H1 (cell line): ENCODE results near the gene TAS2R41. TPM values are rescaled to one million over a fixed set of nuclear protein-coding genes. Genes with fewer than 3 reads are reported as not detected.

Source experiments
- CTCF ChIA-PET: fragments of 300-600 bp; sonication (Branson Sonifier 250); formaldehyde crosslinking; loops from one replicate; lab custom pipeline; 2021; ENCODE audit not compliant: partially characterized antibody; lab: Charles Lee
- POLR2A ChIA-PET: fragments of 300-600 bp; sonication (Branson Sonifier 250); formaldehyde crosslinking; loops from one replicate; lab custom pipeline; 2021; ENCODE audit warnings: inconsistent platforms; ENCODE audit not compliant: partially characterized antibody; lab: Charles Lee
- DNase-seq, 2 experiments: peaks; one replicate each; pipeline versions ENCODE4 v3.0.0 to v3.0.0-alpha.2; 2010 to 2022; ENCODE audit warnings: low spot score in 2 of 2, low read depth in 1 of 2, mixed read lengths in 1 of 2
- FAIRE-seq: peaks from 2 replicates; lab custom pipeline; 2011; peaks lifted over from hg19 to GRCh38; lab: Jason Lieb, UNC
- H2AFZ ChIP-seq: 2 replicates; pipeline ENCODE4 v1.8.1; 2012; ENCODE audit warnings: low read length, inconsistent platforms
- H2AK5ac ChIP-seq: 2 replicates; pipeline ENCODE4 v1.6.1; 2013; ENCODE audit warnings: low read depth, low read length
- H2BK120ac ChIP-seq: replicated peaks from 2 replicates; pipeline ENCODE3; 2013; ENCODE audit warnings: low read depth, low read length, inconsistent platforms
- H2BK12ac ChIP-seq: 2 replicates; pipeline ENCODE4 v1.6.1; 2013; ENCODE audit warnings: low read depth, low read length
- H2BK15ac ChIP-seq: 2 replicates; pipeline ENCODE4 v1.6.1; 2013; ENCODE audit warnings: low read length
- H2BK20ac ChIP-seq: 2 replicates; pipeline ENCODE4 v1.6.1; 2013; ENCODE audit warnings: low read length
- H2BK5ac ChIP-seq: 2 replicates; pipeline ENCODE4 v1.6.1; 2013; ENCODE audit warnings: low read depth, low read length
- H3K14ac ChIP-seq: 2 replicates; pipeline ENCODE4 v1.6.1; 2013; ENCODE audit warnings: inconsistent platforms; ENCODE audit not compliant: insufficient read length
- H3K18ac ChIP-seq: 2 replicates; pipeline ENCODE4 v1.6.1; 2013; ENCODE audit warnings: low read length; ENCODE audit errors: extremely low read depth
- H3K23ac ChIP-seq: 2 replicates; pipeline ENCODE4 v1.6.1; 2013; ENCODE audit warnings: inconsistent platforms; ENCODE audit not compliant: insufficient read length
- H3K23me2 ChIP-seq: 2 replicates; pipeline ENCODE4 v1.6.1; 2013; ENCODE audit warnings: low read depth, low read length
- H3K27ac ChIP-seq: 2 replicates; pipeline ENCODE4 v1.6.1; 2011; ENCODE audit warnings: low read depth, low read length, inconsistent platforms
- H3K27me3 ChIP-seq, 4 experiments: replicated peaks in 1 of 4; 1 replicate in 1 of 4; 2 replicates in 3 of 4; pipeline versions ENCODE4 v1.6.1 to v1.8.1; 2011 to 2013; ENCODE audit warnings: low read length in 3 of 4, mild to moderate bottlenecking in 3 of 4, inconsistent platforms in 2 of 4, mixed read lengths in 2 of 4, moderate library complexity in 1 of 4; ENCODE audit not compliant: control insufficient read depth in 3 of 4, insufficient read depth in 3 of 4; ENCODE audit errors: extremely low read depth in 1 of 4
- H3K36me3 ChIP-seq, 4 experiments: 2 replicates each; pipeline versions ENCODE4 v1.6.1 to v1.8.1; 2011 to 2013; ENCODE audit warnings: mild to moderate bottlenecking in 4 of 4, low read length in 3 of 4, moderate library complexity in 2 of 4, control low read depth in 1 of 4, inconsistent platforms in 1 of 4; ENCODE audit not compliant: insufficient read depth in 4 of 4, control insufficient read depth in 2 of 4
- H3K4ac ChIP-seq: replicated peaks from 2 replicates; pipeline ENCODE3; 2013; ENCODE audit warnings: low read length, low read depth, mixed read lengths, inconsistent platforms; ENCODE audit not compliant: insufficient read length
- H3K4me1 ChIP-seq, 4 experiments: replicated peaks in 1 of 4; 1 replicate in 1 of 4; 2 replicates in 3 of 4; pipeline versions ENCODE4 v1.6.1 to v1.8.1; 2011 to 2013; ENCODE audit warnings: low read length in 3 of 4, inconsistent platforms in 2 of 4, mixed read lengths in 1 of 4; ENCODE audit not compliant: insufficient read depth in 4 of 4, control insufficient read depth in 3 of 4
- H3K4me2 ChIP-seq, 2 experiments: 2 replicates each; pipeline versions ENCODE4 v1.6.1 to v1.8.1; 2011 to 2013; ENCODE audit warnings: low read depth in 2 of 2, low read length in 2 of 2, control low read depth in 1 of 2, inconsistent platforms in 1 of 2, mild to moderate bottlenecking in 1 of 2; ENCODE audit not compliant: insufficient read depth in 1 of 2
- H3K4me3 ChIP-seq, 4 experiments: fragments of 200-600, 300-600 bp in 1 of 4; sonication (generic), shearing (Covaris generic), sonication (Bioruptor Twin) in 1 of 4; 2 replicates each; pipeline versions ENCODE4 v1.5.1 to v1.8.1; 2011 to 2016; ENCODE audit warnings: low read length in 4 of 4, low read depth in 3 of 4, control low read depth in 2 of 4, inconsistent platforms in 2 of 4, mild to moderate bottlenecking in 2 of 4, mixed read lengths in 1 of 4, moderate library complexity in 1 of 4; ENCODE audit not compliant: insufficient read depth in 2 of 4; ENCODE audit errors: extremely low read depth in 1 of 4
- H3K56ac ChIP-seq: replicated peaks from 2 replicates; pipeline ENCODE3; 2013; ENCODE audit warnings: low read depth, mild to moderate bottlenecking, mixed read lengths, low read length, inconsistent platforms; ENCODE audit not compliant: insufficient read length
- H3K79me1 ChIP-seq: 2 replicates; pipeline ENCODE4 v1.6.1; 2013; ENCODE audit warnings: low read depth, low read length, control low read depth
- H3K79me2 ChIP-seq, 2 experiments: 2 replicates each; pipeline versions ENCODE4 v1.6.1 to v1.8.1; 2012 to 2013; ENCODE audit warnings: low read length in 2 of 2, mild to moderate bottlenecking in 2 of 2, inconsistent platforms in 1 of 2; ENCODE audit not compliant: insufficient read depth in 2 of 2, control insufficient read depth in 1 of 2
- H3K9ac ChIP-seq, 4 experiments: replicated peaks in 1 of 4; 1 replicate in 1 of 4; 2 replicates in 3 of 4; pipeline versions ENCODE4 v1.6.1 to v1.8.1; 2011 to 2013; ENCODE audit warnings: low read depth in 3 of 4, low read length in 3 of 4, control low read depth in 2 of 4, mild to moderate bottlenecking in 2 of 4, moderate library complexity in 2 of 4, inconsistent platforms in 1 of 4; ENCODE audit errors: extremely low read depth in 1 of 4
- H3K9me3 ChIP-seq, 2 experiments: 2 replicates each; pipeline versions ENCODE4 v1.6.1 to v1.8.1; 2012 to 2013; ENCODE audit warnings: mild to moderate bottlenecking in 2 of 2, moderate library complexity in 2 of 2, control low read depth in 1 of 2, inconsistent platforms in 1 of 2, low read depth in 1 of 2, low read length in 1 of 2, mixed read lengths in 1 of 2; ENCODE audit not compliant: insufficient read depth in 2 of 2
- H4K20me1 ChIP-seq, 2 experiments: replicated peaks in 1 of 2; 2 replicates each; pipeline versions ENCODE3 to v1.8.1; 2011 to 2013; ENCODE audit warnings: inconsistent platforms in 2 of 2, low read length in 2 of 2, mild to moderate bottlenecking in 1 of 2; ENCODE audit not compliant: insufficient read depth in 2 of 2, control insufficient read depth in 1 of 2
- H4K5ac ChIP-seq: 2 replicates; pipeline ENCODE4 v1.6.1; 2013; ENCODE audit warnings: low read length, low read depth, mixed read lengths, inconsistent platforms; ENCODE audit not compliant: insufficient read length
- H4K8ac ChIP-seq: 2 replicates; pipeline ENCODE4 v1.8.0; 2013; ENCODE audit warnings: mild to moderate bottlenecking, moderate library complexity, low read length, inconsistent platforms; ENCODE audit not compliant: insufficient read depth; ENCODE audit errors: extremely low read depth
- H4K91ac ChIP-seq: replicated peaks from 2 replicates; pipeline ENCODE3; 2013; ENCODE audit warnings: low read length, mixed read lengths, inconsistent platforms; ENCODE audit not compliant: insufficient read length
- CBX5 ChIP-seq: fragments of 300-800, 300-1000 bp; sonication (generic); IDR thresholded peaks from 2 replicates; pipeline ENCODE4 v1.7.1; 2016; ENCODE audit warnings: antibody characterized with exemption, low read length, low read depth
- CHD1 ChIP-seq: IDR thresholded peaks from 2 replicates; pipeline ENCODE4 v1.6.1; 2012; ENCODE audit warnings: low read depth, low read length, improper control_type of control experiment
- CHD2 ChIP-seq: IDR thresholded peaks from 2 replicates; pipeline ENCODE4 v1.6.1; 2012; ENCODE audit warnings: low read length, improper control_type of control experiment
- CREB1 ChIP-seq: IDR thresholded peaks from 2 replicates; pipeline ENCODE4 v1.6.1; 2012; ENCODE audit warnings: inconsistent platforms
- KDM5A ChIP-seq: fragments of 200-600 bp; IDR thresholded peaks from 2 replicates; pipeline ENCODE4 v1.7.1; 2012; ENCODE audit warnings: mild to moderate bottlenecking, low read length, inconsistent platforms, mixed read lengths
- MAFK ChIP-seq: IDR thresholded peaks from 2 replicates; pipeline ENCODE4 v1.6.1; 2012; ENCODE audit warnings: low read depth, mild to moderate bottlenecking, improper control_type of control experiment, low read length
- NRF1 ChIP-seq: IDR thresholded peaks from 2 replicates; pipeline ENCODE4 v1.6.1; 2011; ENCODE audit warnings: mild to moderate bottlenecking, low read depth, low read length, improper control_type of control experiment
- PHF8 ChIP-seq: fragments of 200-600 bp; sonication (generic); conservative IDR thresholded peaks from 2 replicates; pipeline ENCODE4 v1.7.1; 2012; ENCODE audit warnings: low read depth, mild to moderate bottlenecking, inconsistent platforms, low read length, moderate library complexity
- RXRA ChIP-seq: IDR thresholded peaks from 2 replicates; pipeline ENCODE4 v1.6.1; 2011; ENCODE audit warnings: low read depth, mild to moderate bottlenecking, low read length, moderate library complexity; ENCODE audit not compliant: insufficient read depth
- SAP30 ChIP-seq: fragments of 300-600 bp; sonication (generic); IDR thresholded peaks from 2 replicates; pipeline ENCODE4 v1.7.1; 2012; ENCODE audit warnings: low read length, moderate library complexity, mild to moderate bottlenecking, inconsistent platforms; ENCODE audit not compliant: insufficient read depth, insufficient replicate concordance
- SIX5 ChIP-seq: IDR thresholded peaks from 2 replicates; pipeline ENCODE4 v1.6.1; 2011; ENCODE audit warnings: mild to moderate bottlenecking, low read depth, low read length
- SUZ12 ChIP-seq: fragments of 200-600 bp; sonication (generic); IDR thresholded peaks from 2 replicates; pipeline ENCODE4 v1.6.1; 2012; ENCODE audit warnings: mild to moderate bottlenecking, inconsistent platforms, low read length, moderate library complexity, mixed read lengths
- TAF7 ChIP-seq: optimal IDR thresholded peaks from 2 replicates; pipeline ENCODE3; 2011; ENCODE audit warnings: low read depth, mild to moderate bottlenecking, inconsistent platforms, low read length, moderate library complexity, borderline replicate concordance
- TBP ChIP-seq: IDR thresholded peaks from 2 replicates; pipeline ENCODE4 v1.6.1; 2011; ENCODE audit warnings: low read depth, low read length, improper control_type of control experiment
- TCF12 ChIP-seq: IDR thresholded peaks from 2 replicates; pipeline ENCODE4 v1.6.1; 2011; ENCODE audit warnings: low read depth, mild to moderate bottlenecking, low read length
- WGBS, 2 experiments: shearing (Covaris generic) in 1 of 2; methylation state at CpG; one replicate each; pipeline versions ENCODE4 v1.1.6 to v1.1.7; 2013 to 2015; ENCODE audit warnings: low lambda C conversion rate in 2 of 2, mixed read lengths in 2 of 2, inconsistent platforms in 1 of 2, low coverage in 1 of 2, missing lambda C conversion rate in 1 of 2; ENCODE audit not compliant: insufficient replicate concordance in 2 of 2, insufficient coverage in 1 of 2, insufficient read length in 1 of 2; ENCODE audit errors: extremely low coverage in 1 of 2, missing lambda C conversion rate in 1 of 2; 5-methylcytosine and 5-hydroxymethylcytosine counted together
- polyA plus RNA-seq, 7 experiments: library from polyadenylated mRNA; depleted of rRNA in 3 of 7; stranded (reverse) in 5 of 7; unstranded in 2 of 7; fragments of >200 nt in 5 of 7; fragments of 200-250 nt in 2 of 7; gene quantifications; 1 replicate in 5 of 7; 2 replicates in 1 of 7; 4 replicates in 1 of 7; pipeline versions ENCODE4 v1.2.1 to v1.2.3, GENCODE V29; 2011 to 2013; ENCODE audit warnings: missing spikeins in 2 of 7, mixed read lengths in 2 of 7
- total RNA-seq: library from RNA; stranded (reverse); fragmentation: NEBNext Ultra II Directional; extraction: Animal tissue kit (Norgen Biotek cat#: 25700); gene quantifications from 2 replicates; pipeline ENCODE4 v1.2.1, GENCODE V29; 2021

TAS2R41 gene
- total and polyA plus RNA-seq, 2 of the 8 experiments (the other 6 are each of a cell fraction or from before 2014, with no cell fraction given): 0.12 TPM; not detected in 1

GRCh38 chr7:143518521-143518920 is 40.8 kb downstream of the TAS2R41 start:
- H3K36me3 ChIP-seq: no peaks in the 10 kb centered on the region
- H3K56ac ChIP-seq: no peak overlapping the region
- no peak overlapping the region for H3K18ac ChIP-seq
- 62% methylated on average over 4 of the region's 4 CpGs; no CpG with 5 or more reads in 1 of the 2 experiments for WGBS, 2 experiments
- H3K4me1 ChIP-seq: peaks cover 2 to 13% (median 4%) of the 10 kb centered on the region in 4 experiments; a peak in 3 of 7 replicates
- TF ChIP-seq CBX5: no peak
- TF ChIP-seq CHD2: no peak
- TF ChIP-seq SAP30: no peak
- TF ChIP-seq SUZ12: no peak
- no peak for TF ChIP-seq KDM5A
- no peak for TF ChIP-seq CREB1
- TF ChIP-seq TAF7: no peak
- no peak for TF ChIP-seq NRF1
- TF ChIP-seq SIX5: no peak
- no peak for TF ChIP-seq MAFK
- no peak for TF ChIP-seq CHD1
- TF ChIP-seq TCF12: no peak
- no peak for TF ChIP-seq RXRA
- no peak for TF ChIP-seq TBP
- no peak for TF ChIP-seq PHF8
- ChIA-PET POLR2A (no interaction called here), CTCF (interaction anchor here (1.1 to 1.4 kb wide), 6 partner anchors 12 to 278 kb away, joined by 3 to 4 read pairs (median 3); no protein-coding TSS in a partner anchor)
- H2AK5ac ChIP-seq: no peak overlapping the region
- no peak overlapping the region for H3K4ac ChIP-seq
- H2AFZ ChIP-seq: no peak overlapping the region
- no peak overlapping the region for H4K5ac ChIP-seq
- H3K9me3 ChIP-seq: no peaks in the 10 kb centered on the region
- no peak overlapping the region for H2BK5ac ChIP-seq
- no peak overlapping the region for H2BK120ac ChIP-seq
- H4K20me1 ChIP-seq: no peaks in the 10 kb centered on the region
- H2BK12ac ChIP-seq: no peak overlapping the region
- H2BK20ac ChIP-seq: no peak overlapping the region
- H3K27me3 ChIP-seq: no peaks in the 10 kb centered on the region; a peak in 1 of 7 replicates
- H3K23me2 ChIP-seq: no peaks in the 10 kb centered on the region
- no peak overlapping the region for H3K23ac ChIP-seq
- no peaks in the 10 kb centered on the region for H3K79me2 ChIP-seq
- DNase-seq (no peak), FAIRE-seq (no peak)
- no peak overlapping the region for H3K27ac ChIP-seq
- H3K14ac ChIP-seq: no peak overlapping the region
- no peak overlapping the region for H4K8ac ChIP-seq
- no peak overlapping the region for H4K91ac ChIP-seq
- H3K79me1 ChIP-seq: no peaks in the 10 kb centered on the region
- H3K4me2 ChIP-seq: no peak overlapping the region
- H3K4me3 ChIP-seq: no peak overlapping the region
- no peak overlapping the region for H3K9ac ChIP-seq
- no peak overlapping the region for H2BK15ac ChIP-seq
